GM12874 (cell line): ENCODE measurements around the gene ITIH1.

ENCODE experiments used
- CTCF ChIP-seq: IDR thresholded peaks from 2 replicates; pipeline ENCODE4 v1.5.1; 2011; ENCODE audit warnings: low read depth, mild to moderate bottlenecking, control low read depth, low read length, moderate library complexity; ENCODE audit not compliant: insufficient read depth

Gene ITIH1

GRCh38 chr3:52743721-52744120 is 33.7 kb upstream of the ITIH1 start:
- TF ChIP-seq CTCF, result no peak

GRCh38 chr3:52752045-52752660 is 25.2 kb upstream of the ITIH1 start:
- TF ChIP-seq CTCF, result no peak

GRCh38 chr3:52754373-52754772 is 23.0 kb upstream of the ITIH1 start:
- no peak for TF ChIP-seq CTCF

GRCh38 chr3:52756141-52756540 is 21.3 kb upstream of the ITIH1 start:
- TF ChIP-seq CTCF, result no peak

- TF ChIP-seq CTCF, result no peak
Measured at GRCh38 chr3:52763466-52763865, 13.9 kb upstream of the ITIH1 start.

- TF ChIP-seq CTCF, result no peak
Measured at GRCh38 chr3:52769786-52770455, 7.5 kb upstream of the ITIH1 start.

- TF ChIP-seq CTCF, result no peak
Measured at GRCh38 chr3:52770496-52771333, 6.7 kb upstream of the ITIH1 start, which contains the start of gene NEK4. TSS of gene NEK4 (minus strand) at chr3:52770940. CDS start at chr3:52770746, 194 bp downstream.
